C4-2B (cell line): ENCODE data around the gene OR7G1.

Experiments used
- ZFX ChIP-seq: fragments of 450-650 bp; IDR thresholded peaks from 2 replicates; pipeline ENCODE4 v1.6.1; 2017
- TF ChIP-seq, protein P1 (sequence below): fragments of 450-650 bp; conservative IDR thresholded peaks from 2 replicates; pipeline ENCODE4 v1.5.1; 2017; ENCODE audit warnings: mild to moderate bottlenecking

DNA sequence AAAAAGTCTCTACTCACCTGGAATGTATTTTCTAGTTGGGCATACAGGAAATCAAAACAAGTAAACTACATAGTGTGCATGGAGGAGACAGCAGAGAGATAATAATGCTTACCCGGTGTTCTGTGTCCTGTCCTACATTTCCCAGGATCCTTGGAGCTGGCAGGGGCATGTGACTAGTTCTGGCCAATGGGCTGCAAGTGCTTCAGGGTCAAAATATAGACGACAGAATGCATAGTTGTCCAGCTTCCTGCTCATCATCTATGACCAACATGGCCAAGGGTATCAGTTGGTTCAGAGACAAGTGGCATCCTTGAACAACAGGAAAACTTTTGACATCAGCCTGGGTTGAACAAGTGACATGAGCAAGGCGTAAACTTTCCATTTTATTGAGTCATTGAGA is 33.1 kb upstream of the OR7G1 start:
- TF ChIP-seq, protein P1, sequence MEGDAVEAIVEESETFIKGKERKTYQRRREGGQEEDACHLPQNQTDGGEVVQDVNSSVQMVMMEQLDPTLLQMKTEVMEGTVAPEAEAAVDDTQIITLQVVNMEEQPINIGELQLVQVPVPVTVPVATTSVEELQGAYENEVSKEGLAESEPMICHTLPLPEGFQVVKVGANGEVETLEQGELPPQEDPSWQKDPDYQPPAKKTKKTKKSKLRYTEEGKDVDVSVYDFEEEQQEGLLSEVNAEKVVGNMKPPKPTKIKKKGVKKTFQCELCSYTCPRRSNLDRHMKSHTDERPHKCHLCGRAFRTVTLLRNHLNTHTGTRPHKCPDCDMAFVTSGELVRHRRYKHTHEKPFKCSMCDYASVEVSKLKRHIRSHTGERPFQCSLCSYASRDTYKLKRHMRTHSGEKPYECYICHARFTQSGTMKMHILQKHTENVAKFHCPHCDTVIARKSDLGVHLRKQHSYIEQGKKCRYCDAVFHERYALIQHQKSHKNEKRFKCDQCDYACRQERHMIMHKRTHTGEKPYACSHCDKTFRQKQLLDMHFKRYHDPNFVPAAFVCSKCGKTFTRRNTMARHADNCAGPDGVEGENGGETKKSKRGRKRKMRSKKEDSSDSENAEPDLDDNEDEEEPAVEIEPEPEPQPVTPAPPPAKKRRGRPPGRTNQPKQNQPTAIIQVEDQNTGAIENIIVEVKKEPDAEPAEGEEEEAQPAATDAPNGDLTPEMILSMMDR = no peak
- TF ChIP-seq ZFX = no peak
